ENCODE data around the gene COG2. TPM values are rescaled to one million over a fixed set of nuclear protein-coding genes. Genes with fewer than 3 reads are reported as not detected.
A peak's percentile ranks its signal among the peaks of the same experiment; 100 is the strongest.

Gene COG2
- total RNA-seq, 1 donor from 2014 or later: 26.7 TPM

DNA sequence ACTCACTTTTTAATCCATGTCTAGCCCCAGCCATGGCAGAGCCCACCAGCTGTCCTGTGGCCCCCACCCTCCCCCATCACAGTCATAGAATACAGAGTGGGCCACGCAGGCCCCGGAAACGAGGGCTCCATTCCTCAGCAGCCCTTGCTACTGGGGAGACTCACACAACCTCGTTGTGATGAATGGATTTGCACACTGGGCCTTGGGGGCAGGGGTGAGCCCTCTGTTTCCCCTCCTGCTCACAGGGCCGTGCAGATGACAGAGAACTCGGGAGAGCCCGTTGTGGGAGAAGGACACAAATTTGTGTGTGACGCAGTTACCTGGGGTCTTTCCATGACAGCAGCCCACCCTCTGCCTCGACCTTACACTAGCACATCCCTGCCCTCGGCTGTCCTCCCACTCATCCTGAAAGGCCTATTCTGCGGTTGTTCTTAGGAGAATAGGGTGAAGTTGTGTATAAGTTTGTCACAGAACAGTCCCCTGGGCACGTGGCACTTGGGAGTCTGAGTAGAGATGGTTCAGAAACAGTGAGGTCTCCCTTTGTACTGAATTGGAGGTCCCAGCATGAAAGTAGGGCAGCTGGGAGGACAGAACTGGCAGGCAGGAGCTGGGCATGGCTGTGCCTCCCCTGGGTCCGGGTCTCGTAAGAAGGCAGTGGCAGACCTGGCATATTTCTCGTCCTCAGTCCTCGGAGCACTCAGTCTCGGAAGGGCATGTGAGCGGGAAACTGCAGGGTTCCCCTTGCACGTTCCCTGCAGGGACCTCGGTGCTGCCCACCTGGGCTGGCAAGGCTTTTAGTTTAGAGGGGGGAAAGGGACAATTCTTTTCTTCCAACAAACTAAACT lies 64.8 kb downstream of the COG2 start:
- intact Hi-C loops (cut with DNase I): no loop called here
- Histone ChIP-seq H3K9me3 (no peaks in the 10 kb centered on the region), H3K27me3 (no peaks in the 10 kb centered on the region), H3K27ac (no peak overlapping the region), H3K36me3 (no peaks in the 10 kb centered on the region), H3K4me1 (no peaks in the 10 kb centered on the region), H3K4me3 (no peak overlapping the region)
- TF ChIP-seq, protein P1, sequence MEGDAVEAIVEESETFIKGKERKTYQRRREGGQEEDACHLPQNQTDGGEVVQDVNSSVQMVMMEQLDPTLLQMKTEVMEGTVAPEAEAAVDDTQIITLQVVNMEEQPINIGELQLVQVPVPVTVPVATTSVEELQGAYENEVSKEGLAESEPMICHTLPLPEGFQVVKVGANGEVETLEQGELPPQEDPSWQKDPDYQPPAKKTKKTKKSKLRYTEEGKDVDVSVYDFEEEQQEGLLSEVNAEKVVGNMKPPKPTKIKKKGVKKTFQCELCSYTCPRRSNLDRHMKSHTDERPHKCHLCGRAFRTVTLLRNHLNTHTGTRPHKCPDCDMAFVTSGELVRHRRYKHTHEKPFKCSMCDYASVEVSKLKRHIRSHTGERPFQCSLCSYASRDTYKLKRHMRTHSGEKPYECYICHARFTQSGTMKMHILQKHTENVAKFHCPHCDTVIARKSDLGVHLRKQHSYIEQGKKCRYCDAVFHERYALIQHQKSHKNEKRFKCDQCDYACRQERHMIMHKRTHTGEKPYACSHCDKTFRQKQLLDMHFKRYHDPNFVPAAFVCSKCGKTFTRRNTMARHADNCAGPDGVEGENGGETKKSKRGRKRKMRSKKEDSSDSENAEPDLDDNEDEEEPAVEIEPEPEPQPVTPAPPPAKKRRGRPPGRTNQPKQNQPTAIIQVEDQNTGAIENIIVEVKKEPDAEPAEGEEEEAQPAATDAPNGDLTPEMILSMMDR (IDR thresholded peaks at IDR 0.05): no peak
- ATAC-seq (no peak), DNase-seq (no peak)

DNA sequence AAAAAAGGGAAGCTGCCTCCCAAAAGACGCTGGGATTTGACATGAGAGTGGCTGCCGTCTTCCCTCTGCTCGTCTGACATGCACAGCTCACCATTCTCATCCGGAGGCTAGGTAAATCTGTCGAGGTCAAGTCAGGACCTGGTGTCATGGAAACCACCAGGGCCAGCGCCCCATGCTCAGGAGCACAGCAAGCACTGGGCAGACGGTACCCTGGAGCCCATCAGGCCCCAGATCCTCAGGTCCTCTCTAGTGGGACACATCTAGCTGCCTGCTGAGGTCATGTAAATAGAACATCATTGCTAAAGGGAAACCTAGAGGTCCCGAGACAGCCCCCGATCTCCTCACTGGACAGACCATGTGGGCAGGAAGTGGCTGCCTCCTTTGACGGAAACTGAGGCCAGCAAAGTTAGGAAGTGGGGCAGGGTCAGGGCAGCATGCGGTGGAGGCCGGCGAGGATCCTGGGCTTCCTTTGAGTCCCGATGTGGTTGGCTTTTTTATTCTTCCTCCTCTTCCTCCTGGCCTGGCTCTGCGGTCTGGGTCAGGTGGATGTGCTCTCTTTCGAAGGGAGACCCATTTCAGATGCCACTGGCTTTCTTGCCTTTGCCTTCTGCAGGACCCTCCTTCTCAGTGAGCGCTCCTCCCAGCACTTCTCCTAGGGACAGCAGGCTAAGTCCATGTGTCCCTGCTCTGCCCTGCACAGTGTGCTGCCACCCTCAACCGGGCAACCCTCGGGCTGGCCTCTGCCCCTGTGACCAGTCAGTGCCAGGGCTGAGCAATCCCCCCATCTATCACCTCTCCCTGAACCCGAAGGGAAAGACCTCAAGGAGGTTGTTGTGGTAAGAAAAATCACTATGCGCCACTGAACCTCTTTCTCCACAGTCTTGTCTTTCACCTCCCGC lies 65.7 kb downstream of the COG2 start:
- TF ChIP-seq, protein P1 (IDR thresholded peaks at IDR 0.05): no peak
- H3K27me3 ChIP-seq: no peaks in the 10 kb centered on the region
- ATAC-seq: no peak
- H3K36me3 ChIP-seq: no peaks in the 10 kb centered on the region
- intact Hi-C loops (cut with DNase I): no loop called here
- H3K4me1 ChIP-seq: no peaks in the 10 kb centered on the region
- H3K9me3 ChIP-seq: no peaks in the 10 kb centered on the region
- H3K27ac ChIP-seq: no peak overlapping the region
- no peak for DNase-seq
- no peak overlapping the region for H3K4me3 ChIP-seq

DNA sequence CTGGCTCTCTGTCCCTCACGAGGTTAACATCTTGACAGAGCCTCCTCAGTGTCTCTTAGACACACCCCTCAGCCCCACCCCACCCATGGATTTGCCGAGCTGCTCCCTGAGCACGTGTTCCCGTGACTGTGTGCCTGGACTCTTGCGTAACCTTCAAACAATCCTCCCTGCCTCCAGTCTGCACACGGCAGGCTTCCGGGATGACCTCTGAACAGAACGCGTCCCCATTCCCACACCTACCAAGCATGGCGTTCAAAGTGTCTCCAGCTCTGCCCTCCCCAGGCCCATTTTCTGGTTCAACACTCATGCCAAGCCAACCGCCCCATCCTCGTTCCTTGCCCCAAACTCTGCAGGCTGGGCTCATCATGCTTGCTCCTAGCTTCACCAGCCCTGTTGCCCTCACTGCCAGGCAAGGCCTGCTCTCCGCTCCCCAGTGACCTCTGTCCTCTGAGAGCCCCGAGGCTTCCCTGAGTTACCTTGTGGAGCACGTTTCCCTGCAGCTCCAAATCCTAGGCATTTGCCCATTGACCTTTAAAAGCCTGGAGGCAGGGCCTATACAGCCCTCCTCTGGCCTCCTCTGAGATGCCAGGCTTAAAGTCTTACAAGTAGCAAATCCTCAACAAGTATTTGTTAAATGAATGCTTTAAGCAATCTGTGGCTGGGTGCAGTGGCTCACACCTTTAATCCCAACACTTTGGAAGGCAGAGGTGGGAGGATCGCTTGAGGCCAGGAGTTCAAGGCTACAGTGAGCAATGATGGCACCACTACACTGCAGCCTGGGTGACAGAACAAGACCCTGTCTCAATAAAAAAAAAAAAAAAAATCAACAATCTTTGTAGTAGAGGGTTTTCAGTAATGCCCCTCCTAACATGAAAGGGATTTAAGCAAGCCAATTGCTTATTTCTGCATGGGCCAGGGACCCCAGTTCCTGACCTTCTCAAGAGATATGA lies 66.6 kb downstream of the COG2 start:
- H3K4me1 ChIP-seq: no peaks in the 10 kb centered on the region
- DNase-seq (no peak), ATAC-seq (peak; percentile 14)
- H3K27ac ChIP-seq: no peak overlapping the region
- intact Hi-C loops (cut with DNase I): no loop called here
- H3K27me3 ChIP-seq: no peaks in the 10 kb centered on the region
- H3K4me3 ChIP-seq: no peak overlapping the region
- H3K36me3 ChIP-seq: no peaks in the 10 kb centered on the region
- TF ChIP-seq, protein P1 (IDR thresholded peaks at IDR 0.05): no peak
- no peaks in the 10 kb centered on the region for H3K9me3 ChIP-seq

DNA sequence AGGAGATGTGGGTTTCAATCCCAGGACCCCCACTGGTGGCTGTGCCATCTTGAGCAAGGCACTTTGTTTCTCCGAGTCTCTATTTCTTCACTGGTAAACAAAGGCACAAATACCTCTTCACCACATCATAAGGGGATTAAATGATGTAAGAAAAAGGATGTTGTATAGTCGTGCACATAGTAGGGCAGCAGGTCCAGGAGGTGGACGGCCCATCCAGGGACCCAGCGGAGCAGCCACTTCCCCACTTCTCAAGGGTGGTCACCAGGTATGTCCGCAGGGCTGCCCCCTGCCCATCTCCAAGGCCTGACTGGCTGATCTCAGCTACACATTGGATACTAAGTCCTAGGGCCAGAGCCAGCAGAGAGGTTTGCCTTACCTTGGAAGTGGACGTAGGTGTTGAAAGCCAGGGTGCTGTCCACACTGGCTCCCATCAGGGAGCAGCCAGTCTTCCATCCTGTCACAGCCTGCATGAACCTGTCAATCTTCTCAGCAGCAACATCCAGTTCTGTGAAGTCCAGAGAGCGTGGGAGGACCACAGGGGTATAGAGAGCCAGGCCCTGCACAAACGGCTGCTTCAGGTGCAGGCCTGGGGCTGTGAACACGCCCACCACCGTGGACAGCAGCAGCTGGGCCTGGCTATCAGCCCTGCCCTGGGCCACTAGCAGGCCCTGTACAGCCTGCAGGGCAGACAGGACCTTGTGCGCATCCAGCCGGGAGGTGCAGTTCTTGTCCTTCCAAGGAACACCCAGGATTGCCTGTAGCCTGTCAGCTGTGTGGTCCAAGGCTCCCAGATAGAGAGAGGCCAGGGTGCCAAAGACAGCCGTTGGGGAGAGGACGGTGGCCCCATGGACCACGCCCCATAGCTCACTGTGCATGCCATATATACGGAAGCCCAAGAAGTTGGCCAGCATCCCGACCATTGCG lies 67.6 kb downstream of the COG2 start:
- Histone ChIP-seq H3K9me3 (no peaks in the 10 kb centered on the region), H3K27me3 (no peaks in the 10 kb centered on the region), H3K36me3 (no peaks in the 10 kb centered on the region), H3K4me1 (peaks cover 4% of the 10 kb centered on the region), H3K27ac (no peak overlapping the region), H3K4me3 (no peak overlapping the region)
- TF ChIP-seq, protein P1 (IDR thresholded peaks at IDR 0.05): no peak
- intact Hi-C loops (cut with DNase I): no loop called here
- ATAC-seq (no peak), DNase-seq (no peak)

Measured in upper lobe of right lung (tissue), 1 donor.